GM12878 (cell line): ENCODE data around the gene GNPTG.

Experiments used
- MYC ChIP-seq: IDR thresholded peaks from 2 replicates; pipeline ENCODE4 v1.6.1; 2011; ENCODE audit warnings: mild to moderate bottlenecking, low read length, moderate library complexity, inconsistent platforms; ENCODE audit not compliant: insufficient read depth, insufficient replicate concordance, insufficient read length, severe bottlenecking
- TF ChIP-seq, protein P1 (sequence below): IDR thresholded peaks from 2 replicates; pipeline ENCODE4 v1.6.1; 2012; ENCODE audit warnings: mild to moderate bottlenecking, low read depth, low read length
- TF ChIP-seq, protein P2 (sequence below): fragments of 450-650 bp; IDR thresholded peaks from 2 replicates; pipeline ENCODE4 v1.6.1; 2016; ENCODE audit warnings: mild to moderate bottlenecking

DNA sequence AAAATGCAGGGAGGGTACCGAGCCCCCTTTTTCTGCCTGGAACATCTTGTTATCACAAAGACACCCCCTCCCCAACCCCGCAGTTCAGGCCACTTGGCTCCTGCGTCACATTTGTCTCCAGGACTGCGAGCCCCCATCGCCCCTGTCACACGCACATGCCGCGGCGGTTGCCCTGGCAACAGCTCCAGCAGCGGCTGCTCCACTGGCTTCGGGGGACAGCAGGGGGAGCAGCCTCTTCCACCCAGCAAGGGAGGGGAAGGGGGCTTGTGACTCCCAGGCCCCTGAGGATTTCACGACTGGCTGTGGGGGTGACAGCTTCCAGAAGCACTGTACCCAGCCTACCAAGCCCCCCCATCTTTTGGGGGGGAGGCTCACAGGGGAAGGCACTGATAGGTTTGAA is 15.7 kb upstream of the GNPTG start:
- TF ChIP-seq, protein P1, sequence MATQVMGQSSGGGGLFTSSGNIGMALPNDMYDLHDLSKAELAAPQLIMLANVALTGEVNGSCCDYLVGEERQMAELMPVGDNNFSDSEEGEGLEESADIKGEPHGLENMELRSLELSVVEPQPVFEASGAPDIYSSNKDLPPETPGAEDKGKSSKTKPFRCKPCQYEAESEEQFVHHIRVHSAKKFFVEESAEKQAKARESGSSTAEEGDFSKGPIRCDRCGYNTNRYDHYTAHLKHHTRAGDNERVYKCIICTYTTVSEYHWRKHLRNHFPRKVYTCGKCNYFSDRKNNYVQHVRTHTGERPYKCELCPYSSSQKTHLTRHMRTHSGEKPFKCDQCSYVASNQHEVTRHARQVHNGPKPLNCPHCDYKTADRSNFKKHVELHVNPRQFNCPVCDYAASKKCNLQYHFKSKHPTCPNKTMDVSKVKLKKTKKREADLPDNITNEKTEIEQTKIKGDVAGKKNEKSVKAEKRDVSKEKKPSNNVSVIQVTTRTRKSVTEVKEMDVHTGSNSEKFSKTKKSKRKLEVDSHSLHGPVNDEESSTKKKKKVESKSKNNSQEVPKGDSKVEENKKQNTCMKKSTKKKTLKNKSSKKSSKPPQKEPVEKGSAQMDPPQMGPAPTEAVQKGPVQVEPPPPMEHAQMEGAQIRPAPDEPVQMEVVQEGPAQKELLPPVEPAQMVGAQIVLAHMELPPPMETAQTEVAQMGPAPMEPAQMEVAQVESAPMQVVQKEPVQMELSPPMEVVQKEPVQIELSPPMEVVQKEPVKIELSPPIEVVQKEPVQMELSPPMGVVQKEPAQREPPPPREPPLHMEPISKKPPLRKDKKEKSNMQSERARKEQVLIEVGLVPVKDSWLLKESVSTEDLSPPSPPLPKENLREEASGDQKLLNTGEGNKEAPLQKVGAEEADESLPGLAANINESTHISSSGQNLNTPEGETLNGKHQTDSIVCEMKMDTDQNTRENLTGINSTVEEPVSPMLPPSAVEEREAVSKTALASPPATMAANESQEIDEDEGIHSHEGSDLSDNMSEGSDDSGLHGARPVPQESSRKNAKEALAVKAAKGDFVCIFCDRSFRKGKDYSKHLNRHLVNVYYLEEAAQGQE: no peak
- no peak for TF ChIP-seq MYC
- TF ChIP-seq, protein P2, sequence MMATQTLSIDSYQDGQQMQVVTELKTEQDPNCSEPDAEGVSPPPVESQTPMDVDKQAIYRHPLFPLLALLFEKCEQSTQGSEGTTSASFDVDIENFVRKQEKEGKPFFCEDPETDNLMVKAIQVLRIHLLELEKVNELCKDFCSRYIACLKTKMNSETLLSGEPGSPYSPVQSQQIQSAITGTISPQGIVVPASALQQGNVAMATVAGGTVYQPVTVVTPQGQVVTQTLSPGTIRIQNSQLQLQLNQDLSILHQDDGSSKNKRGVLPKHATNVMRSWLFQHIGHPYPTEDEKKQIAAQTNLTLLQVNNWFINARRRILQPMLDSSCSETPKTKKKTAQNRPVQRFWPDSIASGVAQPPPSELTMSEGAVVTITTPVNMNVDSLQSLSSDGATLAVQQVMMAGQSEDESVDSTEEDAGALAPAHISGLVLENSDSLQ: no peak
